ENCODE results near the gene INTS1.

The INTS1 gene

GRCh38 chr7:1540776-1541271, 36.6 kb upstream of the INTS1 start:
- no peak for DNase-seq (ENCODE audit: extremely low read depth, low read depth)

DNA sequence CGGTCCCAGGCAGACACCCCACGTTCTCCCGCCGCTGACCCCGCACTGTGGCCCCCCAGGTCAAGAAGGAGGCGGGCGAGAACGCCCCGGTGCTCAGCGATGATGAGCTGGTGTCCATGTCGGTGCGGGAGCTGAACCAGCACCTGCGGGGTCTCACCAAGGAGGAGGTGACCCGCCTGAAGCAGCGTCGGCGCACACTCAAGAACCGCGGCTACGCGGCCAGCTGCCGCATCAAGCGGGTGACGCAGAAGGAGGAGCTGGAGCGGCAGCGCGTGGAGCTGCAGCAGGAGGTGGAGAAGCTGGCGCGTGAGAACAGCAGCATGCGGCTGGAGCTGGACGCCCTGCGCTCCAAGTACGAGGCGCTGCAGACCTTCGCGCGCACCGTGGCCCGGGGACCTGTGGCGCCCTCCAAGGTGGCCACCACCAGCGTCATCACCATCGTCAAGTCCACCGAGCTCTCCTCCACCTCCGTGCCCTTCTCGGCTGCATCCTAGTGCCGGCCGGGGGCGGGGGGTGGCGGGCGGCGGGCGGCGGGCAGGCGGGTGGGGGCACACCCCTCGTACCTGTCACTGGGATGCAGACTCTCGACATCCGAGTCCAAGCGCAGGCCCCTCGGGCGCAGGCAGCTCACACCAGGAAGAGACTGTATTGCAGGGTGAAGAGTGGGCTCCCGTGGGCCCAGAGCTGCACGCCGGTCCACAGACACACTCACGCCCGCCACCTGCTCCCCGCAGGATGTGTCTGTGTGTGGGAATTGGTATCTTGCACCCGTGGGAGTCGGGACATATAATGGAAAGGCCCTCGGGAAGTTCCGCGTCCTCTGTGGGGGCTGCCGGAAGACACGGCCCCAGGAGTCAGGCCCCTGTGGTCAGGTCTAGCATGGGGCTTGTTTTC, 35.9 kb upstream of the INTS1 start:
- TF ChIP-seq CTCF (IDR thresholded peaks at IDR 0.05; ENCODE audit: low read depth, low read length), result no peak

More at GRCh38 chr7:1540776-1541271, 36.6 kb upstream of the INTS1 start:
- no peak for TF ChIP-seq CTCF (IDR thresholded peaks at IDR 0.05; ENCODE audit: low read depth, low read length)

DNA sequence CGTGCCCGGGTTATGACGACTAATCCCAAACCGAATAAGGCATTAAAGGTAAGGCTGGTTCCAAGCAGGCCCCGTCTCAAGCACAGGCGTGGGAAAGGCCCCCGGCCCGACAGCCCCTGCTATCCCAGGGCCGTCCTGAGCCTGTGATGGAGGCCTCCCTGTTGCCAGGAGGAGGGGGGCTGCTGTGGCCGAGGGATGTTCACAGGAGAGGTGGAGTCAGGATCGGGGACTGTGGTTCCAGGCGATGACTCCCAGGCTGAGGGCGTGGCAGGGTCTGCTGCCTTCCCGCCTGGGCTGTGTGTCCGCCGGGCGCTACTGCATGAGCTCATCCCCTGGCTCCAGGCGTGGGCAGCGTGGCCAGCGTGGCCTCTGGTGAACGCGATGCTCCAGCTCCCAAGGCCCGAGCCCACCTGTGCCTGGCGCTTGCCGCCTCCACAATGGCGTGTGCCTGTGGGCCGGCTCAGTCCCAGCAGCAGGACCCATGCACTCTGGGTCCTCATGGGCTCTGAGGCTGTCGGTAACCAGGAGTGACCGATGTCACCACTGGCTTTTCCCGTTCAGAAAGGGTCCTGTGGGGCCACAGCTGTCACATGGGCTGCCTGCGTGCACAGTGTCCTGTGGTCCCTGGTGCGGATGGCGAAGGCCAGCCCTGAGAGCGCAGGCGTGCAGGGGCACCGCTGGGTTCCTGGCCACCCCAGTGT, 35.1 kb upstream of the INTS1 start:
- TF ChIP-seq CTCF (IDR thresholded peaks at IDR 0.05; ENCODE audit: low read depth, low read length), result no peak
- no peak for DNase-seq (ENCODE audit: extremely low read depth, low read depth)

More for the DNA sequence above, 35.9 kb upstream of the INTS1 start:
- DNase-seq (ENCODE audit: extremely low read depth, low read depth), result no peak

DNA sequence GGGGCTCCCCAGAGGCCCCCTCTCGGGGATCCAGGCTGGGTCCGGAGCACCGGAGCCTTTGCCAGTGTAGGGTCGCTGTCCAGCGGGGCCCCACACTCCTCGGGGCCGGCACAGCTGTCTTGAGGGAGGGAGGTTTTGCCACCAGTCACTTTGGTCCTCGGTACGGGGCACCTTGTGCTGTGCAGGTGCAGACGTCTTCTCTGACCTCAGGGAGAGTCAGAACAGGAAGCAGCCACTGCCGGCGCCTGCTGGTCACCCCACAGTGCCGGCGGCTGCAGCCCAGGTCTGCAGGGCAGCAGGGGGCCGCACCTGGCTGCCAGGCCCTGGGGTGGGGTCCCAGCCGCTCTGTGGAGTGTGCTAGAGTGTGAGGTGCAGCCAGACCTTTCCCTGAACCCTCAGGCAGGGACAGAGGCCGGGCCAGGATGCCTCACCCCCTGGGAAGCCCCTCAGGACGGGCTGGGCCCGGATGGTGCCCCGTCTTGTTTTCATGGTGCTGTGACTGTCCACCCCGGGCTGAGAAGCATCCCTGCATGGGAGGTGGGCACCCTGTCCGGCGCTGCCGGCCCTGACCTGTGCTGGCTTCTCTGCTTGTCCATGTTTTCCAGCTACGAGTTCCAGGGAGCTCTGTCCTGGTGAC, 34.5 kb upstream of the INTS1 start:
- TF ChIP-seq CTCF (IDR thresholded peaks at IDR 0.05; ENCODE audit: low read depth, low read length), result no peak
- no peak for DNase-seq (ENCODE audit: extremely low read depth, low read depth)

GRCh38 chr7:1537535-1538412, 33.6 kb upstream of the INTS1 start:
- TF ChIP-seq CTCF (IDR thresholded peaks at IDR 0.05; ENCODE audit: low read depth, low read length), result no peak
- DNase-seq (ENCODE audit: extremely low read depth, low read depth), result peak; percentile 89

DNA sequence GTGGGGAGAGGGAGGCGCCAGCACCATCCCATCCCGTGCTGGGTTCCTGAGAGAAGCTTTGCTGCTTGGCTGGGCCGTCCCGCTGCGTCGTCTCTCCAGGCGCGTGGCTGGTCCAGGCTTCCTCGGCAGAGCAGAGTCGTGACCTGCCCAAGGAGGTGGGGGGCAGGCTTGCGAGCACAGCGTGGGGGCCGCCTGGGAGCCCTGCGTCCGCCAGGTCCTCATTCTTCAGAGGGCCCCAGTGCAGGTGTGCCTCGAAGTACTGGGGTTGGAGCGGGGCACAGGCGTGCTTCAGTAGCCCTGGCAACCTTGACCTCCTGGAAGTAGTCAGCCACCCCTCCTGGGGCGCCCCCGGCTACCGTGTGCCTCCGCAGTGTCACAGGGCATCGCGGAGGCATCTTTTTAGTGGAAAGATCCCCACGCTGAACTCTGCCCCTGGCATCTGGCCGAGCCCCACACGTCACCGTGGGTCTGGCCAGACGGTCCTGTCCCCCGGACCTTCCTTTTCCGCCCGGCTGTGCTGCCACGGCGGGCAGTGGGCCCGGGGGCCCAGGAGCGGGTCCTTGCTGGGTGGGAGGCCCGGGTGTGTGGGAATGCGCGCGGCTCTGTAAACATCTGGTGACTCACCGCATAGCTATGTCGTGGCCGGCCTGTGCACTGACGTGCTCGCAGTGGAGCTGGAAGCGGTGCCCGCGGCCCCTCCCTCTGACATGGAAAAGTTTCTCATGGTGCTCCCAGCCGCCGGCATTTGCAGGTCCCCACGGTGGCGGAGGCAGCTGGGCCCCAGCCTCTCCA, 32.8 kb upstream of the INTS1 start:
- no peak for TF ChIP-seq CTCF (IDR thresholded peaks at IDR 0.05; ENCODE audit: low read depth, low read length)
- peak; percentile 98 for DNase-seq (ENCODE audit: extremely low read depth, low read depth)

All from AG09319 (cell line).